Muscle of leg (tissue), 11 donors: ENCODE results near the gene DAO. TPM values are rescaled to one million over a fixed set of nuclear protein-coding genes. Genes with fewer than 3 reads are reported as not detected.
A peak's percentile ranks its signal among the peaks of the same experiment; 100 is the strongest.

ENCODE experiments used
- DNase-seq: peaks from one replicate; pipeline ENCODE4 v3.0.0; 2013
- H3K27ac ChIP-seq: one replicate; pipeline ENCODE4 v1.5.1; 2013; ENCODE audit warnings: mild to moderate bottlenecking, low read length, control low read depth
- H3K27me3 ChIP-seq: one replicate; pipeline ENCODE4 v1.6.1; 2013; ENCODE audit warnings: low read length; ENCODE audit not compliant: control insufficient read depth, insufficient read depth
- H3K36me3 ChIP-seq: one replicate; pipeline ENCODE4 v1.6.1; 2013; ENCODE audit warnings: low read length; ENCODE audit not compliant: control insufficient read depth, insufficient read depth
- H3K4me1 ChIP-seq: one replicate; pipeline ENCODE4 v1.6.1; 2013; ENCODE audit warnings: low read length; ENCODE audit not compliant: control insufficient read depth, insufficient read depth
- H3K4me3 ChIP-seq: one replicate; pipeline ENCODE4 v1.5.1; 2013; ENCODE audit warnings: low read length, control low read depth
- H3K9me3 ChIP-seq: replicated peaks from 2 replicates; pipeline ENCODE4 v1.6.1; 2013; ENCODE audit warnings: low read depth, low read length; ENCODE audit not compliant: control insufficient read depth
- WGBS: methylation state at CpG from one replicate; pipeline ENCODE4 v1.1.5; 2013; ENCODE audit warnings: missing lambda C conversion rate; ENCODE audit not compliant: insufficient coverage; 5-methylcytosine and 5-hydroxymethylcytosine counted together
- polyA plus RNA-seq, 8 donors: library from polyadenylated mRNA; unstranded; fragments of 120-200 nt; gene quantifications; one replicate each; pipeline versions ENCODE4 v1.2.1 to v1.2.3, GENCODE V29; 2013; ENCODE audit warnings: inconsistent platforms in 1 of 8, low replicate concordance in 1 of 8; ENCODE audit not compliant: insufficient read length in 8 of 8, insufficient read depth in 1 of 8
- total RNA-seq: library from RNA; stranded (reverse); fragments of 120-200 nt; gene quantifications from one replicate; pipeline ENCODE4 v1.2.4, GENCODE V29; 2013

DAO gene
- total and polyA plus RNA-seq, 9 donors = 0.09 to 0.52 (median 0.17) TPM; not detected in 2

- DNase-seq = no peak
- Histone ChIP-seq H3K27me3 (peaks cover 3% of the 10 kb centered on the region), H3K4me3 (no peak overlapping the region), H3K9me3 (no peaks in the 10 kb centered on the region), H3K4me1 (no peaks in the 10 kb centered on the region), H3K36me3 (no peaks in the 10 kb centered on the region), H3K27ac (no peak overlapping the region)
- 76% methylated on average over 9 of the region's 13 CpGs for WGBS
These were observed 58.5 kb downstream of the DAO start for GRCh38 chr12:108938247-108938924.

DNA sequence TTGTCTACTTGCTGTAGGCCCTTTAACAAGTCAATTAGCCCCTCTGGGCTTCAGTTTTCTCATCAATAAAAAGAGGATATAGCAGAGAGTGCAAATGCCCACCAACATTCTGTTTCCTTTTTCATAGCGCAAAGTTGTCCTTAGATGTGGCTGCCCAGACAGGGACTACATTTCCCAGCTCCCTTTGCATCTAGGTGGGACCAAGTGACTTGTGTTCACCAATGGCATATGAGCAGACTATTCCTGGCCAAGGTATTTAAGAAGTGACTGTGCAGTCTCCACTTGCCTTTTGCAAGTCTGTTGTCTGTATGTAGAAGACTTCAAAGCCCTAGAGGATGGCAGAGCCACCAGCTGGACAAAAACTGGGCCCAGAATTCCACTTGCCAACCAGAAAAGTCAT is 59.7 kb downstream of the DAO start:
- no CpG with 5 or more reads among the region's 1 CpG for WGBS
- Histone ChIP-seq H3K9me3 (no peaks in the 10 kb centered on the region), H3K27me3 (peaks cover 3% of the 10 kb centered on the region), H3K36me3 (no peaks in the 10 kb centered on the region), H3K4me3 (no peak overlapping the region), H3K27ac (no peak overlapping the region), H3K4me1 (no peaks in the 10 kb centered on the region)
- DNase-seq = peak; percentile 36

- WGBS = no CpG with 5 or more reads among the region's 1 CpG
- Histone ChIP-seq H3K4me3 (no peak overlapping the region), H3K27ac (no peak overlapping the region)
These were observed 60.2 kb downstream of the DAO start for GRCh38 chr12:108940138-108940537.

GRCh38 chr12:108947097-108947496 is 67.2 kb downstream of the DAO start:
- Histone ChIP-seq H3K36me3 (no peaks in the 10 kb centered on the region), H3K4me1 (peaks cover 3% of the 10 kb centered on the region), H3K4me3 (no peak overlapping the region), H3K27me3 (peaks cover 2% of the 10 kb centered on the region), H3K27ac (no peak overlapping the region), H3K9me3 (peaks cover 10% of the 10 kb centered on the region)
- WGBS = no CpG with 5 or more reads among the region's 1 CpG
- no peak for DNase-seq

More at GRCh38 chr12:108940138-108940537, 60.2 kb downstream of the DAO start:
- no peaks in the 10 kb centered on the region for H3K4me1 ChIP-seq
- H3K36me3 ChIP-seq = no peaks in the 10 kb centered on the region
- no peaks in the 10 kb centered on the region for H3K9me3 ChIP-seq
- H3K27me3 ChIP-seq = peaks cover 3% of the 10 kb centered on the region
- no peak for DNase-seq

DNA sequence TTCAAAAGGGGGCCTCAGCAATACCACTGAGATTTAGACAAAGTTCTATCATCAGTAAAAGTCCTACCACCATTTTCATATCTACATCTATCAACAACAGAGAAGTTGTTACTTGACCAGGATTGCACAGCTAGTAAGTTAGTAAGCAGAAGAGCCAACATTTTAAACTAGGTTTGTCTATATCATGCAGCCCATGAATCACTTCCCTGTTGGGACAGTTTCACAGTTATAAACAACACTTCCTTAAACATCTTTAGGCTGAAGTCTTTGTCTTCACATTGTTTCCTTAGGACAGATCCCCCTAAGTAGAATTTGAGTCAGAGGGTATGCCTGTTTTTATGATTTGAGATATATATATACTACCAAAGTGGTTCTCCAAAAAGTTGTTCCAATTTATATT is 68.5 kb downstream of the DAO start:
- Histone ChIP-seq H3K4me1 (peaks cover 3% of the 10 kb centered on the region), H3K36me3 (no peaks in the 10 kb centered on the region), H3K27me3 (peaks cover 2% of the 10 kb centered on the region), H3K9me3 (peaks cover 10% of the 10 kb centered on the region), H3K27ac (no peak overlapping the region), H3K4me3 (no peak overlapping the region)
- peak; percentile 16 for DNase-seq

- Histone ChIP-seq H3K9me3 (peaks cover 10% of the 10 kb centered on the region), H3K27me3 (peaks cover 4% of the 10 kb centered on the region), H3K4me1 (peaks cover 3% of the 10 kb centered on the region), H3K4me3 (no peak overlapping the region), H3K36me3 (no peaks in the 10 kb centered on the region), H3K27ac (no peak overlapping the region)
- DNase-seq = no peak
- no CpG with 5 or more reads among the region's 1 CpG for WGBS
These were observed 70.1 kb downstream of the DAO start for GRCh38 chr12:108949976-108950375.

Other genes with a start within 250 kb of the DAO start
- gene SELPLG, start 246.2 kb upstream of the DAO start, total RNA-seq = 2.8 TPM
- 1 to 10 TPM; 3.6 to 5.5 (median 4.3) TPM for gene SELPLG, start 246.2 kb upstream of the DAO start, polyA plus RNA-seq
- gene CORO1C, start 148.6 kb upstream of the DAO start, total RNA-seq = 56.1 TPM
- 100 to 1,000 TPM in 1 of 8 donors, 10 to 100 TPM in 7; 64.6 to 100 (median 72.3) TPM for gene CORO1C, start 148.6 kb upstream of the DAO start, polyA plus RNA-seq
- gene SSH1, start 22.5 kb upstream of the DAO start, total RNA-seq = 7.5 TPM
- 10 to 100 TPM; 12.1 to 20.8 (median 16.6) TPM for gene SSH1, start 22.5 kb upstream of the DAO start, polyA plus RNA-seq
- gene SVOP, start 141.0 kb downstream of the DAO start, total RNA-seq = 0.27 TPM
- gene SVOP, start 141.0 kb downstream of the DAO start, polyA plus RNA-seq = under 1 TPM; 0.02 to 0.65 (median 0.18) TPM
- gene USP30, start 172.5 kb downstream of the DAO start, total RNA-seq = 13.3 TPM
- gene USP30, start 172.5 kb downstream of the DAO start, polyA plus RNA-seq = 10 to 100 TPM; 10.1 to 14.8 (median 12.5) TPM
- gene ALKBH2, start 213.4 kb downstream of the DAO start, total RNA-seq = 25.8 TPM
- 10 to 100 TPM; 20.3 to 32.3 (median 23.1) TPM for gene ALKBH2, start 213.4 kb downstream of the DAO start, polyA plus RNA-seq
- 20.1 TPM for gene UNG, start 217.5 kb downstream of the DAO start, total RNA-seq
- 10 to 100 TPM; 24.6 to 27.7 (median 26.3) TPM for gene UNG, start 217.5 kb downstream of the DAO start, polyA plus RNA-seq
- gene ACACB, start 236.5 kb downstream of the DAO start, total RNA-seq = 10.3 TPM
- 10 to 100 TPM in 1 of 8 donors, 1 to 10 TPM in 7; 6.4 to 10.4 (median 7.8) TPM for gene ACACB, start 236.5 kb downstream of the DAO start, polyA plus RNA-seq